Smooth muscle cell (in vitro differentiated cells): ENCODE data around the gene DNAJC5. TPM values are rescaled to one million over a fixed set of nuclear protein-coding genes. Genes with fewer than 3 reads are reported as not detected.

Source experiments
- DNase-seq: peaks from one replicate; lab custom pipeline; 2025; ENCODE audit not compliant: unreplicated experiment; lab: John Stamatoyannopoulos, UW
- H2AFZ ChIP-seq: fragments of 200-600 bp; sonication (generic); 2 replicates; pipeline ENCODE4 v1.6.0; 2016; ENCODE audit warnings: antibody characterized with exemption, low read depth, mild to moderate bottlenecking
- H3F3A ChIP-seq: fragments of 200-600 bp; sonication (generic); 2 replicates; pipeline ENCODE4 v1.6.0; 2017; ENCODE audit warnings: antibody characterized with exemption, low read depth
- H3K27ac ChIP-seq: fragments of 200-600 bp; sonication (generic); 2 replicates; pipeline ENCODE4 v1.5.1; 2016; ENCODE audit warnings: low read depth, mild to moderate bottlenecking
- H3K27me3 ChIP-seq: fragments of 200-600 bp; sonication (generic); 2 replicates; pipeline ENCODE4 v1.6.1; 2016; ENCODE audit warnings: low read depth, mild to moderate bottlenecking
- H3K36me3 ChIP-seq: fragments of 200-600 bp; sonication (generic); 2 replicates; pipeline ENCODE4 v1.5.1; 2016; ENCODE audit warnings: low read depth
- H3K4me1 ChIP-seq: fragments of 200-600 bp; sonication (generic); 2 replicates; pipeline ENCODE4 v1.5.1; 2016; ENCODE audit warnings: low read depth
- H3K4me2 ChIP-seq: fragments of 200-600 bp; sonication (generic); 2 replicates; pipeline ENCODE4 v1.6.0; 2016; ENCODE audit warnings: mild to moderate bottlenecking
- H3K4me3 ChIP-seq: fragments of 200-600 bp; sonication (generic); 2 replicates; pipeline ENCODE4 v1.5.1; 2016; ENCODE audit warnings: mild to moderate bottlenecking
- H3K79me2 ChIP-seq: fragments of 200-600 bp; sonication (generic); 2 replicates; pipeline ENCODE4 v1.6.0; 2016; ENCODE audit warnings: low read depth, mild to moderate bottlenecking
- H3K9ac ChIP-seq: fragments of 200-600 bp; sonication (generic); 2 replicates; pipeline ENCODE4 v1.6.0; 2016; ENCODE audit warnings: low read depth
- H3K9me3 ChIP-seq: fragments of 200-600 bp; sonication (generic); replicated peaks from 2 replicates; pipeline ENCODE4 v1.5.1; 2016; ENCODE audit warnings: low read depth
- H4K20me1 ChIP-seq: fragments of 200-600 bp; sonication (generic); 2 replicates; pipeline ENCODE4 v1.6.0; 2016; ENCODE audit warnings: low read depth
- CTCF ChIP-seq: fragments of 200-600 bp; sonication (generic); IDR thresholded peaks from 2 replicates; pipeline ENCODE4 v1.5.1; 2017; ENCODE audit warnings: borderline replicate concordance, mild to moderate bottlenecking, antibody characterized with exemption; ENCODE audit not compliant: insufficient read depth, poor library complexity, severe bottlenecking
- WGBS: methylation state at CpG from one replicate; pipeline ENCODE4 v1.1.7; 2016; ENCODE audit warnings: low lambda C conversion rate; 5-methylcytosine and 5-hydroxymethylcytosine counted together
- polyA plus RNA-seq: library from polyadenylated mRNA; unstranded; fragments of >200 nt; fragmentation: Nextera tagmentation; extraction: Ambion mirVana; gene quantifications from 2 replicates; pipeline ENCODE4 v1.2.1, GENCODE V29; 2016
- total RNA-seq: library from RNA; depleted of rRNA; stranded (reverse); fragments of >200 nt; gene quantifications from 2 replicates; pipeline ENCODE4 v1.2.3, GENCODE V29; 2014

The DNAJC5 gene
- total and polyA plus RNA-seq, 2 experiments from 2014 or later = 8.7 to 24.5 TPM

GRCh38 chr20:63903796-63904561, 9.1 kb downstream of the DNAJC5 start:
- H3K9ac ChIP-seq = no peak overlapping the region
- H3F3A ChIP-seq = no peaks in the 10 kb centered on the region
- H3K4me2 ChIP-seq = no peak overlapping the region
- TF ChIP-seq CTCF = no peak
- H4K20me1 ChIP-seq = peaks cover 100% of the 10 kb centered on the region
- peaks cover 100% of the 10 kb centered on the region for H3K79me2 ChIP-seq
- no peaks in the 10 kb centered on the region for H3K36me3 ChIP-seq
- no peak overlapping the region for H3K4me3 ChIP-seq
- H3K27ac ChIP-seq = no peak overlapping the region
- H2AFZ ChIP-seq = no peak overlapping the region
- H3K27me3 ChIP-seq = no peaks in the 10 kb centered on the region
- H3K4me1 ChIP-seq = no peaks in the 10 kb centered on the region
- 86% methylated on average over 11 of the region's 11 CpGs for WGBS
- no peak for DNase-seq
- no peaks in the 10 kb centered on the region for H3K9me3 ChIP-seq

GRCh38 chr20:63908008-63908682, 13.2 kb downstream of the DNAJC5 start:
- no peak overlapping the region for H3K4me2 ChIP-seq
- no peak for TF ChIP-seq CTCF
- peaks cover 100% of the 10 kb centered on the region for H4K20me1 ChIP-seq
- H3K36me3 ChIP-seq = no peaks in the 10 kb centered on the region
- H3K4me3 ChIP-seq = no peak overlapping the region
- no peaks in the 10 kb centered on the region for H3F3A ChIP-seq
- no peak for DNase-seq
- no peak overlapping the region for H3K27ac ChIP-seq
- H3K9me3 ChIP-seq = no peaks in the 10 kb centered on the region
- 93% methylated on average over 16 of the region's 16 CpGs for WGBS
- peaks cover 100% of the 10 kb centered on the region for H3K79me2 ChIP-seq
- H2AFZ ChIP-seq = no peak overlapping the region
- H3K27me3 ChIP-seq = no peaks in the 10 kb centered on the region
- H3K9ac ChIP-seq = no peak overlapping the region
- H3K4me1 ChIP-seq = peaks cover 4% of the 10 kb centered on the region

GRCh38 chr20:63911176-63911575, 16.2 kb downstream of the DNAJC5 start:
- Histone ChIP-seq H3K4me3 (no peak overlapping the region), H3K4me2 (no peak overlapping the region), H3K36me3 (no peaks in the 10 kb centered on the region), H3F3A (no peaks in the 10 kb centered on the region), H3K79me2 (peaks cover 98% of the 10 kb centered on the region), H3K27ac (peak overlapping the region; percentile 31), H3K27me3 (no peaks in the 10 kb centered on the region), H3K4me1 (peaks cover 4% of the 10 kb centered on the region), H2AFZ (no peak overlapping the region), H4K20me1 (peaks cover 100% of the 10 kb centered on the region), H3K9ac (no peak overlapping the region), H3K9me3 (no peaks in the 10 kb centered on the region)
- no peak for DNase-seq
- 80% methylated on average over 12 of the region's 12 CpGs for WGBS
- no peak for TF ChIP-seq CTCF
